ENCODE data around the gene MGMT.

The MGMT gene

GRCh38 chr10:129784291-129784690 is 317.2 kb downstream of the MGMT start:
- DNase-seq, result no peak

DNA sequence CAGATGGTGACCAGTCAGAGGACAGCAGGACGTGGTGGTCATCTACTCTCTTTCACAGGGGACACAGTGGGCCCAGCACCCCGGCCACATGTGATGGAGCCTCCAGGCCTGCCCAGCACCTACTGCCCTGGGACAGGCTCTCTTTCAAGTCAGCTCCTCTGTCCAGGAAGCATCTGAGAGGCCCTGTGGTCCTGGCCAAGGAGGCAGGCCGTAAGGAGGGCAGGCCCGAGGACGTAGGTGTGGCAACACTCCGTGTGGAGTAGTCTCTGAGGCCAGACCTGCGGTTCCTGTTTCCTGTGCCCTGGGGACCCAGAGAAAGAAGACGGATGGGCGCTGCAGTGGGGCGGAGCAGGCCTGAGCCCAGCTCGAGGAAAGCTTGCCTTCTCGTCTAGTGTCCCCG is 317.9 kb downstream of the MGMT start:
- DNase-seq, result no peak

DNA sequence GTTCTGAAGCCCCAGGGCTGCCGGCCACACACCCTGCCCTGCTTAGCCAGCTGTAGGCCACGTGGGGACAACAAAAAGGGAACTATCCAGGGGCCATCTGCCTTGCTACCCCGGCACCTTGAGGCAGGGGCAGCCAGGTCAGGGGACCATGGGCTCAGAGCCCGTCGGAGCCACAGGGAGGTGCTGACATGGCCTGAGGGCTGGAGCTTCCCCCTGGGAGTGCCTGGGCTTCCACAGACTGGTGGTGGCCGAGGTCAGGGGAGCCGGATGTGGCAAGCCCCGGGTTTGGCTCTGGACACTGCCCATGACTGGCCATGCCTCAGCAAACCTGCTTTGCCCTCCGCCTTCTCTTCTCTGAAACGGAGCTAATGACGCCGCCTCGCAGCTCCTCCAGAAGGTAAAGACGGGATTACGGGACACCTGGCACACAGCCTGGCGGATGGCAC is 318.5 kb downstream of the MGMT start:
- DNase-seq, result no peak

DNA sequence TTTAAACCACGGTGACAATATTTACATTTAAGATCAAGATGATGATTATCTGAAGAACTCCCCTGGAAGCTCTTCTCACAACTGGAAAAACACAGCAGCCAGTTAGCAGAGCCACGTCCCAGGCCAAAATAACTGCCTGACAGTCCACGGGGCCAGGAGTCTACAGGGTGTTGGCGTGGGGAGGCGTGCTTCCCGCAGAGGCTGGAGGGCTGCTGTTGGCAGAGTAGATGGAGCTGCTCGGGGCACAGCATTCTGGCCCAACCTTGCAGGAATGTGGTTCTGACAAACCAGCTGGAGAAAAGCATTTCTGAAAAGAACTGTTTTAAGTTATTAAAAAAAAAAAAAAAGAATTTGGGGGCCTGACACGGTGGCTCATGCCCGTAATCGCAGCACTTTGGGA is 319.2 kb downstream of the MGMT start:
- DNase-seq, result no peak

DNA sequence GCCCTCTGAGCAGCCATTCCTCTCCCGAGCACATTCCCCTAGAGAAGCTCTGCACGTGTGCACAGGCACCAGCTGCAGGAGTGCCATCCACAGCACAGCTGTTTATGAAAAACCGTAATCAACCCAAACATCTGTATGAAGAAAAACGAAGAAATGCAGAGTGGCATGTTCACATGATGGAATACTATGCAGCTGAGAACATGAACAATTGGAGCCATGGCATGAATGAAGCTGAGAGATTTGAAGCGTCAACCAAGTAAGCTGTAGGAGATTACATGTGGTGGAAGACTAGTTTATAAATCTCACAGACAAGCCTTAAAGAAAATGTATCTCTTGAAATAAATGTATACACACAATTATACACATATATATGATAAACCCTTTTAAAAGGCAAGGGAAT is 320.5 kb downstream of the MGMT start:
- DNase-seq, result no peak

DNA sequence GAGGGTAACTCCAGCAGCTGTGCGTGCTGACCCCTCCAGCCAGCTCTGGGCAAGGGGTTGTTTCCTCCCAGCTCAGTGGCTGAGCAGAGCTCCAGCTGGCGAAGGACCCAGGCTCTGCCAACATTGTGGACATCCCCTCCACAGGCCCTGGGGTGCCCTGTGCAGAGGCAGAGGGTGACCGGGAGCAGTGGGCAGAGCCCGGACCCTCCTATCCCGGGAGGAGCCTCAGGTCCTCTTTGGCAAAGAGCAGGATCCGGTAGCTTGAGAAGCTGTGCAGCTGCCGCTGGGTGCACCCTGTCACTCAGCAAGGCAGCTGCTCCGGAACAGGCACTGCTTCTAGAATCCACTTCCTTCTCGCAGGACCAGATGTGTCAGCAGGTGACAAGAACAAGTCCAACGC is 321.2 kb downstream of the MGMT start:
- DNase-seq, result no peak

DNA sequence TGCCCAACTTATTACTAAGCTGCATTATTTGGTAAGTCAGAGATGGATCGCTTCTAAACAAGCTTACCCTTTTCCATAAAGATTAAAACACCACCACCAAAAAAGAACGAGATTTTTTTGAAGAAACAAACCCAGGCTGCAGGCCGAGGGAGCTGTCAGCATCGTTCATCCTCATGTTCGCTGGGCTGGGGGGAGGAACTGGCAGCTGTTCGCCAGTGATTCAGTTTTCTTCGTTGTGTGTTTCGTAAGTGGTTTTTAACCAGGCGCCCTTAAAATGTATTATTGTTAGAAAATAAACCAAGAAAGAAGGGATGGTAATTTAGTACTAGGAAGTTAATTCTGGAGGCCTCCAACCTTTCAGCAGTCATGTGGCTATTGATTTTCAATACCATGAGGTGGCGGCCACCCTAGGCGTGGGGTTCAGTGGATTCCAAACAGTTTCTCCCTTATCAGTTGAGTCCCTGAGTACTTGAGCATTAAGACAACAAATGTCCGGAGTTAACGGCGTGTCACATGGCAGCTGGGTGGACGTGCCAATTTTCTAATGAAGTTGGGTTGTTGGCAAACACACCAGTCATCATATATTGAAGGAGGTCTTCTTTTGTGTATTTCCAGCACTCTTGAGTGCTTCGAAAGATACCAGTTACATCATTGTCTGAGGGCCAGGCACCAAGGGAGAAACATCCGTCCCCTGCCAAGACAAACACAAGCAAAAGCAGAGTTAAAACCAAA is 323.8 kb downstream of the MGMT start:
- no peak for DNase-seq

- no peak for DNase-seq
Measured at GRCh38 chr10:129792141-129792540, 325.1 kb downstream of the MGMT start.

DNA sequence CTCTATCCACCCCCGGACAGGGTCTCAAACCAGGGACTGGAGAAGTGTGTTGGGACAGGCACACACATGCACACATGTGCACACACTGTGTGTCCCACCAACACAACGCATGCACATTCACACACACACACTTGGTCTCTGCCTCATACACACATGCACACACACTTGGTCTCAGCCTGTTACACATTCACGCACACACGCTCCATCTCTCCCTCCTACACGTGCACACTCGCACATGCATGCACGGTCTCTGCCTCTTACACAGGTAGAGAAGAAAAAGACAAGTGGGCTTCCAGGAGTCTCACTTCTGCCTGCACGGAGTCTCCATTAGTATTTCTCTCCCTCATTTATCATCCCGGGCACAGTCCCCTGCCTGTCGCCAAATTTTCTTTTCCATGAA is 325.8 kb downstream of the MGMT start:
- no peak for DNase-seq

DNA sequence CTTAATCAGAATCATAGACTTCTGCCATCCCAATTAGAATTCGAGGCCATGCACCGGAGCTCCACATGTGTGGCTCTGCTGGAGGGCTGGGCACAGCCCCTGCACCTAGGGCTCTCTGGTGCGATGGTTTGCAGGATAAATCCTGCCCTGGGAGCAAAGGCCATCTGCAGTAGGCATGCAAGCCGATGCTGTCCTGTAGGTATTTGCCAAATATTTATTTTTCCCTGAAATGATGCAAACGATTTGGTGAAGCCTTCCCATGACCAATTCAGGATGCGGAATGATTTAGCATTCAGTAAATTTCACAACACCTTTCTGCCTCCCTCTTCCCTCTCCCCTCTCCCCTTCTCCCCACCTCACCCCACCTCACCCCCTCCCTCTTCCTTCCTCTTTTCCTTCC is 326.4 kb downstream of the MGMT start:
- no peak for DNase-seq

- no peak for DNase-seq
Measured at GRCh38 chr10:129793996-129794395, 327.0 kb downstream of the MGMT start.

GRCh38 chr10:129796710-129797420 is 329.8 kb downstream of the MGMT start:
- DNase-seq, result no peak

DNA sequence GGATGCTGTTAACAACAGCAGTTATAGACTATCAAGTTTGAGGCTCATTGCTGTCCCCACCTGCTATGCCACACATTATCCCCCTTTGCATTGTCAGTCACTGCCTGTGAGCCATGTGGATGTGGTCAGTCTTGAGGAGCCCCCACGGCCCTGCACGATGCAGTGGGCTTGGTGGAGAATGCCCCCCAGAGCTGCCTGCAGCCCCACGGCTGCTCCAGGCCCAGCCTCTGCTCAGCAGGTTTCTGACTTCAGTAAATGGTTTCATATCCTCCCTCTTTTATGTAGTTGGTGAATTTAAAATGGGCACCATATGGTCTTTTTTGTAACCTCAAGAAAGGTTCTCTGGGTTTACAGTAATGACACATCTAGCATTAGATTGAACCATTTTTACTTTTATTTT is 332.9 kb downstream of the MGMT start:
- DNase-seq, result no peak

DNA sequence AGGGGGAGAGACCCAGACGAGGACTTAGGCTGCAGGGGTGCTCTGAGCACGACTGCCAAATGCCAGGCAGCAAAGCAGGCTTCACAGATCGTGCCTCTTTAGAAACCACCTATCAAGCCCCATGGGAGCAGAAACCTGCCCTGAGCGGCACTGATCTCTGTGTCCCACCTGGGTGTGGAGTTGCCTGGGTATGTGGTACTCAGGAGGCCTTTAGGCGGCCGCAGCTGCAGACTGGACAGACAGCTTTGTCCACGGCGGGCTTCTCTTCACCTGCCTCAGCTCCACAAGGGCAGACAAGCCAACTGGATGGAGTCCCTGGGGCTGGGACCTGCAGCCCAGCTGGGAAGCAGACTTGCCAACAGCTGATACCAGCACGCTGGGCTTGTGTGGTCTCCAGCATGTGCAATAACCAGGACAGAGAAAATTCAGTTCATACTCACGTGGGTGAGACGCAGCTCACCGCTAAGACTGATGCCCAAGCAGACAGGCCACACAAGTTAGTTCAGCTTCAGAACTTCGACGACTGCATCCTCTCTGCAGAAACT is 333.8 kb downstream of the MGMT start:
- DNase-seq, result no peak

DNA sequence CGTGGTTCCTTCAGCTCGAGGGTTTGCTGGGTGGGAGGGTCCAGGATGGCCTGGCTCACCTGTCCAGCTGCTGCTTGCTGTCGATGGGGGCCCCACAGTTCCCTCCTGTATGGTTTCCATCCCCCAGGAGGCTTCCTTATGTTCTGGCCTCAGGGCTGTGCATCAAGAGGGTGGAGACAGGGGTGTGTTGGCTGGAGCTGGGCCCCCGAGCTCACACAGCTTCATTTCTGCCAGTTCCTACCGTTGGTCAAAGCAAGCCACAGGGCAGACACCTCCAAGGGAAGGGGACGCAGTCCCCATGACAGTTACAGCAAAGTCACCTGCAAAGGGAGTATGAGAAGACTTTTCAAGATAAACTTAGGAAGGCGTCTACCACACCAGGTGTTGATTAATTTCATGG is 340.2 kb downstream of the MGMT start:
- DNase-seq, result no peak

GRCh38 chr10:129808092-129808983 is 341.3 kb downstream of the MGMT start:
- DNase-seq, result no peak

- no peak for DNase-seq
Measured at GRCh38 chr10:129809431-129809830, 342.4 kb downstream of the MGMT start.

DNA sequence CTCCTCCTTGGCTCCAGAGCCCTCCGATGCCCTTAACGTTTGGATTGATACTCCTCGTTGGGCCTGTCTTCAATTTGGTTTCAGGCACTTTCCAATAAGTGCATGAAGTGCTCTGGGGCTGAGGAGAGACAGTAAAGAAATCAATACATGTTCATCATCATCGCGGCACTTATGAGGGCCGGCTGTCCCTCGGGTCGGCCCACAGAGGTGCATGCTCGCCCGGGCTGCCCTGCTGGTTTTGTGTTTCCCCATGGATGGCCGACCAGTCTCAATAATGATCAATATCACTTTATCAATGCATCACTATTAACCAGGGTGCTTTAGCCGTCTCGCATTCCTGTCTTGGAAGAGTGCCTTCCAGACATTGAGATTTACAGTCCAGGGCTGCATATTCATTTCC is 342.8 kb downstream of the MGMT start:
- DNase-seq, result no peak

DNA sequence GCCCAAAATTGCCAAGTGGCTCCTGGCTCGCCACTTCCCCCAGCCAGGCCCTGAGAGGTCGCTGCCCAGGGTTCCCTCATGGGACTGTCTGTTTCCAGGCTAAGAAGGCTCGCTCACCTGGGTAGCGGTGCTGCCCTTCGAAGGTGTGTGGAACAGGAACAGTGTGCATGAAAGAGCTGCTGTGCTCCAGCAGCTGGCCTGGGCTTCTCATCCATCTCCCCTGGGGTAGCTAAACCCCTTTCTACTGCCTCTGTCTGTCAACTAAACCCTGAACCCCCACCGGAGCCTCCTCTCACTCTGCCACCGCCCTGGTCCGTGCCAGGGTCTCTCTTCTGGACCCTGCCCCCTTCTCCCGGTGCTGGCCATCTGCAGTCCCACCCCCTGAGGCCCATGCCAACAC is 344.2 kb downstream of the MGMT start:
- no peak for DNase-seq

DNA sequence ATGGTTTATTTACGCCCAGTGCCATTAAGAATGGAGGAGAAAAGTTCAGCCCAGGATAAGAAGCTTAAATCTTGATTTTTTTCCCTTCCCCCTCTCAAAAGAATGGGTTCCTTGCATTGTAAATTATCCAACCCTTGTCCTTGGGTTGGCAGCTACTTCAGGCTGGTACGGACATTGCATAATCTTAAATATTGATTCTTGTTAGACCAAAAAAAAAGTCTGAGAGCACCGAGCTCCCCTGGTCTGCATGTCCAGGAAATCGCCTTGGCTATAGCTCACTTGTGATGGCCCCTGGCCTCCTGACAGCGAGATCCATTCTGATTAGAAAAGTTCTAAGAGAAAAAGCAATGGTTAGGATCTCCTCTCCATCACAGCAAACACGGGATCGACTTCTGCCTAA is 345.4 kb downstream of the MGMT start:
- no peak for DNase-seq

DNA sequence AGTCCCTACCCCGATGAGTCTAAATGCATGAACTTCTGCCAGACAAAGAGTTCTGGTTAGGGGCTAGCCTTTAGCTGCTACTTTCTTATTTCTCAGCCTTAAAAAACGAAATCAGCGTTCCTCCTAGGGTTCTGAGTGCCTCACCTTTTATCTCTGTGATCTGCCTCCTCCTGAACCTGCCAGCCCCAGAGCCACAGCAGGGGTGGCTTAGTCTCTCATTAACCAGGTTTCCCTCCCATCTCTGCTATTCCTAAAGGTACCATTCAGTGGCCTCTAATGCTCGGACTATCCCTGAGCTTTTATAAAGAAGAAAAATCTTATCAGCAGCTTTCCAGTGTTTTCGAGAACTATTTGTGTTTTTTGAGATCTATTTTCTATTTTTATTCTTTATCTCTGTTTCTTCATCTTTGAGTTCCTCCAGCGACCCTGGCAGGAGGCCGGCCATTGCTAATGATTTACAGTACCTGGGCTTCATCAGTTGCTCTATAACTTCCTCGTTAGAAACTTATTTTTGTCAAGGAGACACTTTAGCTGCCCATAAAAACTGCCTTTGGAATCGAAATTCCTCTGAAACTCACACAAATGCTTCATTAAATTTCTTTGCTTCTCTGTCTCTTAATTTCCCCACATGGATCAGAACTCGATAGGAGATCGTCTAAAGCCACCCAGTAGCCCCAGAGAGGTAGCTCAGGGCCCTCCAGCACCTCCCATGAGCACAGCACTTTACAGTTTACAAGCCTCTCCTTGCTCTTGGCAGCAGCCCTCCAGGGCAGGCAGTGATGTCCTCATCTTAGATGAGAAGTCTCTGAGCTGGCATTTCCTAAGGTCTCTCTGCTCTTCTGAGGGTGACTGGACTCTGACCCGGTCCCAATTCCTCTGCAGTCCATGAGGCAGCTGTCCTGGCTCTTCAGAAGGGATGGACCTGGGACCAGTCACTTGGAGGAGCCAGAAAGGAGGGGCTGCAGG is 347.9 kb downstream of the MGMT start:
- DNase-seq, result no peak
